HEK293 (cell line): ENCODE measurements around the gene MACROD1.

ENCODE experiments used
- EGR2 ChIP-seq: fragments of 450-650 bp; formaldehyde crosslinking; IDR thresholded peaks from 2 replicates; pipeline ENCODE4 v1.5.1; 2016; ENCODE audit warnings: low read depth, missing biosample characterization, missing genetic modification characterization
- FEZF1 ChIP-seq: fragments of 450-650 bp; formaldehyde crosslinking; IDR thresholded peaks from 2 replicates; pipeline ENCODE4 v1.5.1; 2016; ENCODE audit warnings: missing biosample characterization, missing genetic modification characterization
- KLF8 ChIP-seq: fragments of 450-650 bp; formaldehyde crosslinking; IDR thresholded peaks from 2 replicates; pipeline ENCODE4 v1.5.1; 2016; ENCODE audit warnings: missing biosample characterization, missing genetic modification characterization
- MEIS1 ChIP-seq: sonication (generic); formaldehyde crosslinking; IDR thresholded peaks from 2 replicates; pipeline ENCODE4 v1.8.1; 2022; ENCODE audit warnings: missing genetic modification reagents, mild to moderate bottlenecking, borderline replicate concordance
- MYNN ChIP-seq: fragments of 450-650 bp; formaldehyde crosslinking; IDR thresholded peaks from 2 replicates; pipeline ENCODE4 v1.5.1; 2016; ENCODE audit warnings: missing biosample characterization, missing genetic modification characterization, borderline replicate concordance
- TSHZ1 ChIP-seq: fragments of 450-650 bp; formaldehyde crosslinking; IDR thresholded peaks from 2 replicates; pipeline ENCODE4 v1.5.1; 2016; ENCODE audit warnings: missing biosample characterization, missing genetic modification characterization, borderline replicate concordance
- YY1 ChIP-seq: fragments of 450-650 bp; formaldehyde crosslinking; IDR thresholded peaks from 2 replicates; pipeline ENCODE4 v1.5.1; 2018; ENCODE audit warnings: missing biosample characterization, missing genetic modification characterization
- YY2 ChIP-seq: fragments of 450-650 bp; formaldehyde crosslinking; IDR thresholded peaks from 2 replicates; pipeline ENCODE4 v1.5.1; 2016; ENCODE audit warnings: missing biosample characterization, missing genetic modification characterization
- ZEB2 ChIP-seq: fragments of 450-650 bp; formaldehyde crosslinking; IDR thresholded peaks from 2 replicates; pipeline ENCODE4 v1.5.1; 2016; ENCODE audit warnings: missing biosample characterization, missing genetic modification characterization
- ZFP69B ChIP-seq: fragments of 450-650 bp; formaldehyde crosslinking; IDR thresholded peaks from 2 replicates; pipeline ENCODE4 v1.5.1; 2016; ENCODE audit warnings: missing biosample characterization, missing genetic modification characterization
- ZNF157 ChIP-seq: fragments of 450-650 bp; formaldehyde crosslinking; IDR thresholded peaks from 2 replicates; pipeline ENCODE4 v1.5.1; 2016; ENCODE audit warnings: missing biosample characterization, missing genetic modification characterization
- ZNF184 ChIP-seq: fragments of 450-650 bp; IDR thresholded peaks from 2 replicates; pipeline ENCODE4 v1.5.1; 2018; ENCODE audit warnings: missing biosample characterization, mild to moderate bottlenecking, missing genetic modification characterization
- ZNF214 ChIP-seq: fragments of 450-650 bp; formaldehyde crosslinking; IDR thresholded peaks from 2 replicates; pipeline ENCODE4 v1.5.1; 2017; ENCODE audit warnings: missing biosample characterization, mild to moderate bottlenecking, missing genetic modification characterization, borderline replicate concordance
- ZNF24 ChIP-seq: fragments of 450-650 bp; formaldehyde crosslinking; IDR thresholded peaks from 2 replicates; pipeline ENCODE4 v1.5.1; 2016; ENCODE audit warnings: missing biosample characterization, missing genetic modification characterization
- ZNF266 ChIP-seq: fragments of 450-650 bp; formaldehyde crosslinking; IDR thresholded peaks from 2 replicates; pipeline ENCODE4 v1.5.1; 2016; ENCODE audit warnings: missing biosample characterization, missing genetic modification characterization, low read depth
- ZNF302 ChIP-seq: fragments of 450-650 bp; formaldehyde crosslinking; IDR thresholded peaks from 2 replicates; pipeline ENCODE4 v1.5.1; 2016; ENCODE audit warnings: missing biosample characterization, missing genetic modification characterization, low read depth
- ZNF311 ChIP-seq: fragments of 450-650 bp; formaldehyde crosslinking; IDR thresholded peaks from 2 replicates; pipeline ENCODE4 v1.5.1; 2017; ENCODE audit warnings: missing biosample characterization, missing genetic modification characterization, borderline replicate concordance
- ZNF335 ChIP-seq: fragments of 450-650 bp; formaldehyde crosslinking; conservative IDR thresholded peaks from 2 replicates; pipeline ENCODE4 v1.5.1; 2016; ENCODE audit warnings: missing biosample characterization, missing genetic modification characterization
- ZNF350 ChIP-seq: fragments of 450-650 bp; formaldehyde crosslinking; IDR thresholded peaks from 2 replicates; pipeline ENCODE4 v1.5.0; 2017; ENCODE audit warnings: missing biosample characterization, mild to moderate bottlenecking, missing genetic modification characterization
- ZNF394 ChIP-seq: fragments of 450-650 bp; formaldehyde crosslinking; IDR thresholded peaks from 2 replicates; pipeline ENCODE4 v1.5.1; 2016; ENCODE audit warnings: missing biosample characterization, missing genetic modification characterization, mild to moderate bottlenecking, moderate library complexity, borderline replicate concordance
- ZNF433 ChIP-seq: fragments of 450-650 bp; formaldehyde crosslinking; IDR thresholded peaks from 2 replicates; pipeline ENCODE4 v1.5.1; 2016; ENCODE audit warnings: missing biosample characterization, missing genetic modification characterization, low read depth
- ZNF48 ChIP-seq: fragments of 450-650 bp; formaldehyde crosslinking; IDR thresholded peaks from 2 replicates; pipeline ENCODE4 v1.5.1; 2016; ENCODE audit warnings: missing biosample characterization, missing genetic modification characterization
- ZNF488 ChIP-seq: fragments of 450-650 bp; formaldehyde crosslinking; IDR thresholded peaks from 2 replicates; pipeline ENCODE4 v1.5.1; 2016; ENCODE audit warnings: missing biosample characterization, missing genetic modification characterization
- ZNF548 ChIP-seq: fragments of 450-650 bp; formaldehyde crosslinking; IDR thresholded peaks from 2 replicates; pipeline ENCODE4 v1.5.1; 2016; ENCODE audit warnings: missing biosample characterization, missing genetic modification characterization
- ZNF560 ChIP-seq: fragments of 450-650 bp; formaldehyde crosslinking; IDR thresholded peaks from 2 replicates; pipeline ENCODE4 v1.5.1; 2017; ENCODE audit warnings: missing biosample characterization, missing genetic modification characterization, borderline replicate concordance
- ZNF600 ChIP-seq: fragments of 450-650 bp; formaldehyde crosslinking; IDR thresholded peaks from 2 replicates; pipeline ENCODE4 v1.5.1; 2016; ENCODE audit warnings: missing biosample characterization, missing genetic modification characterization
- ZNF610 ChIP-seq: fragments of 450-650 bp; formaldehyde crosslinking; IDR thresholded peaks from 2 replicates; pipeline ENCODE4 v1.5.1; 2016; ENCODE audit warnings: missing biosample characterization, missing genetic modification characterization, borderline replicate concordance
- ZNF621 ChIP-seq: fragments of 450-650 bp; formaldehyde crosslinking; IDR thresholded peaks from 2 replicates; pipeline ENCODE4 v1.5.1; 2017; ENCODE audit warnings: missing biosample characterization, missing genetic modification characterization
- ZNF623 ChIP-seq: fragments of 450-650 bp; formaldehyde crosslinking; IDR thresholded peaks from 2 replicates; pipeline ENCODE4 v1.5.1; 2016; ENCODE audit warnings: missing biosample characterization, missing genetic modification characterization
- ZNF626 ChIP-seq: fragments of 450-650 bp; sonication (Bioruptor Pico); formaldehyde crosslinking; IDR thresholded peaks from 2 replicates; pipeline ENCODE4 v1.5.1; 2018; ENCODE audit warnings: missing biosample characterization, missing genetic modification characterization, inconsistent platforms
- ZNF629 ChIP-seq: fragments of 450-650 bp; formaldehyde crosslinking; IDR thresholded peaks from 2 replicates; pipeline ENCODE4 v1.5.1; 2017; ENCODE audit warnings: missing biosample characterization, missing genetic modification characterization
- ZNF707 ChIP-seq: fragments of 450-650 bp; formaldehyde crosslinking; IDR thresholded peaks from 2 replicates; pipeline ENCODE4 v1.5.1; 2016; ENCODE audit warnings: missing biosample characterization, missing genetic modification characterization
- ZNF76 ChIP-seq: fragments of 450-650 bp; formaldehyde crosslinking; IDR thresholded peaks from 2 replicates; pipeline ENCODE4; 2016; ENCODE audit warnings: low read depth, missing biosample characterization, missing genetic modification characterization, borderline replicate concordance
- ZNF777 ChIP-seq: fragments of 450-650 bp; formaldehyde crosslinking; IDR thresholded peaks from 2 replicates; pipeline ENCODE4 v1.5.1; 2017; ENCODE audit warnings: missing biosample characterization, missing genetic modification characterization, borderline replicate concordance
- ZSCAN18 ChIP-seq: fragments of 450-650 bp; formaldehyde crosslinking; IDR thresholded peaks from 2 replicates; pipeline ENCODE4 v1.5.1; 2016; ENCODE audit warnings: missing biosample characterization, missing genetic modification characterization
- ZSCAN4 ChIP-seq: fragments of 450-650 bp; formaldehyde crosslinking; IDR thresholded peaks from 2 replicates; pipeline ENCODE4 v1.5.1; 2017; ENCODE audit warnings: missing biosample characterization, missing genetic modification characterization

The MACROD1 gene

GRCh38 chr11:64204464-64204989 is 38.6 kb upstream of the MACROD1 start (continued):
- TF ChIP-seq ZNF394 (tag by site-specific recombination) (no peak; the same call in 1 of the 2 replicates), ZNF76 (no peak), ZNF157 (tag by site-specific recombination) (no peak), ZSCAN18 (tag by site-specific recombination) (no peak), TSHZ1 (tag by site-specific recombination) (no peak), KLF8 (peak; percentile 67; the same call in 1 of the 2 replicates), ZNF48 (tag by site-specific recombination) (no peak), ZNF24 (tag by site-specific recombination) (0 out of 2 replicates have a peak, but pooled peaks have one; percentile 44), MYNN (tag by site-specific recombination) (no peak), ZNF184 (tag by site-specific recombination) (no peak), ZNF548 (tag by site-specific recombination) (no peak), ZNF214 (tag by site-specific recombination) (no peak), ZNF621 (tag by site-specific recombination) (no peak), YY1 (no peak), ZSCAN4 (tag by site-specific recombination) (no peak), ZEB2 (tag by site-specific recombination) (peak; percentile 37; the same call in 1 of the 2 replicates), ZNF311 (tag by site-specific recombination) (no peak), ZNF600 (tag by site-specific recombination) (peak; percentile 85), ZNF488 (tag by site-specific recombination) (no peak), ZNF610 (no peak), ZNF433 (tag by site-specific recombination) (no peak), ZNF623 (tag by site-specific recombination) (no peak), ZNF335 (tag by site-specific recombination) (no peak), ZNF629 (0 out of 2 replicates have a peak, but pooled peaks have one; percentile 34), ZNF707 (tag by site-specific recombination) (no peak), ZNF266 (tag by site-specific recombination) (no peak), ZNF302 (tag by site-specific recombination) (no peak), ZNF350 (tag by site-specific recombination) (no peak), ZNF626 (no peak), ZNF777 (no peak), MEIS1 (CRISPR knock-in tag) (no peak), ZFP69B (tag by site-specific recombination) (no peak), FEZF1 (no peak), YY2 (tag by site-specific recombination) (no peak), ZNF560 (tag by site-specific recombination) (no peak), EGR2 (no peak)
